DMS 273 (cell line): ENCODE data around the gene WDR18.
"Not testable (repeated sequence)": the region's sequence is repeated elsewhere in the genome, so short reads cannot be mapped to it uniquely, and the experiment has no call there.

Experiments used
- DNase-seq: peaks from one replicate; lab custom pipeline; 2025; ENCODE audit not compliant: unreplicated experiment; lab: John Stamatoyannopoulos, UW

The WDR18 gene

GRCh38 chr19:1018393-1018792 is 34.2 kb downstream of the WDR18 start:
- no peak for DNase-seq

- no peak for DNase-seq
Measured at GRCh38 chr19:1018932-1019615, 34.9 kb downstream of the WDR18 start.

DNA sequence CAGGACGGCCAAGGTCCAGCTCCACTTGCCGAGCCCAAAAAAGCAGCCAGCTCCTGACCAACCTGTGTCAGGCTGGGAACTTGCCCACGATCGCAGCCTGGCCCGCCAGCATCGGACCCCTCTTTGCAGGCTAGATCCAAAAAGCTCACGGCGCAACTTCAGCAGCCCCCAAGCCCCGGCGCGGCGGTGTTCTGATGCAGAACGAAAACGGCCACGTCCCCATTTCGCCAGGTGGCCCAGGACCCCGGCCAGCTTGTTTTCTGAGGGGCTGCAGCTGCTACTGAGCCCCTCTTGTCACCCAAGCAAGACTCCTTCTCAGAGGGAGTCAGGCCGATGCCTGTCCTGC is 35.4 kb downstream of the WDR18 start:
- no peak for DNase-seq

DNA sequence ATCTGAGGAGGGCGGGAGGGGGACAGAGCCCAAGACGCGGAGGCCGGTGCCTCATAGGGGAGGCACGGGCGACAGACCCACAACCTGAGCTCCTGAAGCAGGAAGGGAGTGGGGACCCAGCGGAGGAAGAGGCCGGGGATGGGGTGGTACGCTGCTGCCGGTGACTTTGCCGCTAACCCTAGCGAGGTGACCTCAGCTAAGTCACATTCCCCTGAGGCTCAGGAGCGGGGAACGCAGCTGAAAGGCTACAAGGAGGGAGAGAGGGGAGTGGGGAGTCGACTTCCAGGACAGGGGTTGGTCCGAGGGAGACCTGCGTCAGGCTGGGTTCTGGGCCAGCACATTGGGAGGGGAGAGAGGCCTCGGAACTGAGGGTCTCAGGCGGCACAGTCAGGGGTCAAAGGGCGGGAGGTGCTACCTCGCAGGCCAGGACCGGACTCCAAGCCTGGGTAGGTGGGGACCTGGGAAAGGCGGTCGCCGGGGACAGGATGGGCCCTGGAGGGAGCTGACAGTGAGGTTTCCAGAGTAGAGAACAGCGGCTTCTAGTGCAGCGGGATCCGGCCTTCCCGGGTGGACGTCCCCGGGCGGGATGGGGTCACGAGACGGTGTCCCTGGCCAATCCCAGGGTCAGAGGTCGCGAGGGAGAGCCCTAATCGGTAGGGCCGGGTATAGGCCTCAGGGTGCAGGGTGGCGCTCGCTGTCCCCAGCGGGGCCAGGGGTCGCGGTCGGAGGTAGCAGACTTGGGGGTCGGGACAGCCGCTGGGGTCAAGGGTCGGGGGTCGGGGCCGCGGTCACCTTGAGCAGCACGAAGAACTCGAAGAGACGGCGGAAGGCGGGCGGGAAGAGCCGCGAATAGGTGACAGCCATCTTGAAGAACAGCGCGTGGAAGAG is 36.1 kb downstream of the WDR18 start:
- no peak for DNase-seq

GRCh38 chr19:1020868-1021425 is 36.8 kb downstream of the WDR18 start, which contains the start of gene TMEM259:
Gene TMEM259 (minus strand): TSS chr19:1021123. CDS start chr19:1020996, 127 bp downstream.
- DNase-seq = peak; percentile 99

DNA sequence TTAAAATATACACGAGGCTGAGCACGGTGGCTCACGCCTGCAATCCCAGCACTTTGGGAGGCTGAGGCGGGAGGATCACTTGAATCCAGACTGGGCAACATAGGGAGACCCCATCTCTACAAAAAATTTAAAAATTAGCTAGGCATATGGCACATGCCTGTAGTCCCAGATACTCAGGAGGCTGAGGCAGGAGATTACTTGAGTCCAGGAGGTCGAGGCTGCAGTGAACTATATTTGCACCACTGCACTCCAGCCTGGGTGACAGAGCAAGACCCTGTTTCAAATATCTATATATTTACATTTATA is 39.7 kb downstream of the WDR18 start:
- DNase-seq = not testable (repeated sequence)

- DNase-seq = not testable (repeated sequence)
Measured at GRCh38 chr19:1025080-1025479, 40.9 kb downstream of the WDR18 start.

GRCh38 chr19:1025960-1026782 is 42.0 kb downstream of the WDR18 start, which contains the start of gene CNN2:
Gene CNN2 (plus strand): TSS chr19:1026608. CDS start chr19:1026662, 54 bp downstream.
- DNase-seq = peak; percentile 87

DNA sequence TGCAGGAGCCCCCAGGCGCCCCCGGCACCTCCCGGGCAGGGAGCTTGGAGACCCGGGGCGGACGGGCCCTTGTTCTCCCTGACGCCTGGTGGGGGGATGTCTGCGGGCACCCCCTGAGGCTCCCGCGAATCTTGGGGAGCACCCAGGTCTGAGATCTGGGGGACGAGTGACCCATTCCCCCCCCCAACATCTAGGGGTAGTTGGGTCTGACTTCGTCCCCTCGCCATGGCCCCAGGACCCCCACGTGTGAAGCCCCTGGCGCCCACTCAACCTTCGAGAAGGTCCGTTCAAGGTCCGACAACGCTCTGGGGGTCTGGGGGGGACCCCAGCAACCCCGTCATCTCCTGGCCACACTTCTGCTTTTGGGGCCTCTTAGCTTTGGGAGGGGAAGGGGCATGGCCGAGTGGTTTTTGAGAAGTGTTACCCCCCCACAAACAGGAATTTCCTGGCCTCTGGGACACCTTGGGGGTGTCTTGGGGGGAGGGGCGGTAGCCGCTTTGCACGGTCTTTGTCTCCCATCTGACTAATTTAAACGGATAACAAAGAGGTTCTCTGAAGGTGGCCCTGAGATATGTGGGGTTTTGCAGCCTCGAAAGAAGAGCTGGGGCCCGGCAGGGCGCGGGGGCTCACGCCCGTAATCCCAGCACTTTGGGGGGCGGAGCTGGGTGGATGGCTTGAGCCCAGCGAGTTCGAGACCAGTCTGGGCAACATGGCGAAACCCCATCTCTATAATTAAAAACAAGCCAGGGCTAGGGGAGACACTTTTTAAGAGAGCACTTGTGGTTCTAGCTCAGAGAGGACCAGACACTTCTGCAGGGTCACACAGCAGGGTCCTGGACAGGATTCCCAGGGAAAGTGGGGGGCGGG is 42.9 kb downstream of the WDR18 start:
- DNase-seq = no peak

- peak; percentile 45 for DNase-seq
Measured at GRCh38 chr19:1027650-1028061, 43.5 kb downstream of the WDR18 start.

DNA sequence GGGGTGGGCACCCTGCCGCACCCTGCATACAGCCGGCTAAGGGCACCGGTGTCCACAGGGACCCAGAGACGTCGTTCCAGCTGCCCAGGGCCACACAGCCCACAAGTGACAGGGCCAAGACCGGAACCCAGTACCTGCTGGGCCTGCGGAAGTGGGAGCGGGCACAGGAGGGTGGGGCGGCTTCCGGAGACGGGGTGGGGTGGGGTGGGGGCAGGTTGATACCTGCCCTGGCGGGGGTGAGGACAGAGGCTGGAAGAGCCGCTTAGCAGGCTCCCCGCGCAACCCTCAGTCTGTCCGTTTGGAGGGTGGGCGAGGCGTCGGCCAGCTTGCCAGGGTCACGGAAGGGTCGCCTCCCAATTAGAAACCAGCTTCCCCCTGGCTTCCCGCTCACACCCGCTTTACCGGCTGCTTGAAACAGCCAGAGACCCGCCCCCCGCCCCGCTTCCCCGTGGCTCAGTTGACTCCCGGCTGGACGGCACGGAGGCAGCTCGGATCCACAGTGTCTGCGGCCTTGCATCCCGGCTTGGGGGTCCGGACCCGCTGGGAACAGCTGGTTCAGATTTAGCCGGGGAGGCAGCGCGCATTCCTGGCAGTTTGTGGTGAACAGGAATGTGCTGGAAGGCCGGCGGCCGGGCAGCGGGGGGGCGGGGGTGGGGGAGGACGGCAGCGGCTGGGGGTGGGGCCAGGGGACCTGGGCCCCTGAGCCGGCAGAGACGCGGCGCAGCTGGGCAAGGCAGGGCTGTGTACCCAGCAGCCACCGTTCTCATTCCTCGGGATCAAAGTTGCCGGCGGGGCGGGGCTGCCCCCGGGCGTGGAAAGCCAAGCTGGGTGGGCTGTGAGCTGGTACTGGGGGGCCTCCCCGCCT is 44.1 kb downstream of the WDR18 start:
- peak; percentile 78 for DNase-seq

GRCh38 chr19:1032264-1032867 is 48.2 kb downstream of the WDR18 start:
- no peak for DNase-seq

GRCh38 chr19:1035998-1036621 is 52.0 kb downstream of the WDR18 start:
- DNase-seq = no peak

GRCh38 chr19:1037621-1038064 is 53.5 kb downstream of the WDR18 start:
- no peak for DNase-seq

GRCh38 chr19:1038978-1039645 is 55.0 kb downstream of the WDR18 start:
- no peak for DNase-seq

DNA sequence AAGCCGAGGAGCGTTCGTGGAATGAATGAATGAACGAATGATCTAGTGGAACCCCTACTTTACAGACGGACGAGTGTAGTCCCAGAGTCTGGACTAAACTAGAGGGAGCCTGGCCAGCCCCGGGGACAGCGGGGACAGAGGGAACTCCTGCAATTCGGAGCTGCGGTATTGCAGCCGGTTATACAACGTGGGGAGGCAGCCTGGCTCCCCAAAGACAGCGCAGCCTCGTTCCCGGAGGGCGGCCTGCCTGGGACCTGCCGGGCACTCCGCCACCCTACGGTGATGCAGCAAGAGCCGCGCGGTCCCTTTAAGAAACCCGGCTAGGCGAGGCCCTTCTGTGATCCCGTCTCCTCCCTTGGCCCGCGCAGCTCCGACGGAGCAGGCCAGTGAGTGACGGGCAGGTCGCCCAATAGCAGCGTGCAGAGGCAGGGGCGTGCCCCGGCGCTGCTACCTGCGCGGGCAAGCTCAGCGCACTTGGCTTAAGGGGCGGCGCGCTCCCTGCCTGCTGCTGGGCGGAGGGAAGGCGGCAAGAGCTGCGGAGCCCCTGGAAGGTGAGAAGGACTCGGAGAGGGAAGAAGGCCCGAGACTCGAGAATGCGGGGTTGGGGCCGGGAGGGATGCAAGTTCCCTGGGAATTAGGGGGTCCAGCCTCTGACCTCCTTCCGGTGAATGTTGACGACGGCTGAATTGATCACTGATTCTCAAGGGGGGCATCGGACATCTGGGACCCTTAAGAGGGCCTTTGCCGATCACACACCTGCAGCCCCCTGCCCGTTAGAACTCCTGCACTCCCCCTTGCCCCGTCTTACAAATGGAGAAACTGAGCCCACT is 55.7 kb downstream of the WDR18 start, which contains the start of gene ABCA7:
TSS of gene ABCA7 (plus strand) at position 462 of the 830 bp plus-strand sequence. CDS start 1,255 bp downstream, outside the sequence.
- DNase-seq = peak; percentile 99
